Ascending aorta (tissue), 2 donors: ENCODE measurements around the gene CCL15. TPM values are rescaled to one million over a fixed set of nuclear protein-coding genes. Genes with fewer than 3 reads are reported as not detected.

Source experiments
- DNase-seq, 2 donors: peaks; one replicate each; pipeline ENCODE4 v3.0.0-alpha.2; 2019; ENCODE audit warnings: low spot score in 2 of 2
- H3K27ac ChIP-seq, 2 donors: fragments of 200-600 bp; sonication (generic); one replicate each; pipeline ENCODE4 v1.5.1; 2016 to 2017; ENCODE audit warnings: mild to moderate bottlenecking in 1 of 2
- H3K27me3 ChIP-seq: fragments of 200-600 bp; sonication (generic); one replicate; pipeline ENCODE4 v1.5.1; 2017
- H3K36me3 ChIP-seq, 2 donors: fragments of 200-600 bp; sonication (generic); one replicate each; pipeline ENCODE4 v1.5.1; 2016
- H3K4me1 ChIP-seq, 2 donors: fragments of 200-600 bp; sonication (generic); one replicate each; pipeline ENCODE4 v1.5.1; 2016 to 2017; ENCODE audit warnings: mild to moderate bottlenecking in 1 of 2
- H3K4me3 ChIP-seq, 2 donors: fragments of 200-600 bp; sonication (generic); one replicate each; pipeline ENCODE4 v1.5.1; 2016 to 2017; ENCODE audit warnings: mild to moderate bottlenecking in 1 of 2
- H3K9me3 ChIP-seq, 2 donors: fragments of 200-600 bp; sonication (generic); one replicate each; pipeline ENCODE4 v1.5.1; 2016
- CTCF ChIP-seq, 3 experiments: fragments of 200-600 bp in 2 of 3; fragments of 450-650 bp in 1 of 3; sonication (generic) in 2 of 3; IDR thresholded peaks; one replicate each; pipeline ENCODE4 v1.5.1; 2016 to 2019; ENCODE audit warnings: antibody characterized with exemption in 3 of 3, mild to moderate bottlenecking in 1 of 3, moderate library complexity in 1 of 3
- intact Hi-C: fragments of 100-400 bp; cut with DNase I; formaldehyde crosslinking; loops from one replicate; pipeline ENCODE4 v1.15.1; 2023
- total RNA-seq: library from RNA; depleted of rRNA; stranded (reverse); fragments of >200 nt; gene quantifications from one replicate; pipeline ENCODE4 v1.1.0, GENCODE V29; 2016

CCL15 gene
- total RNA-seq, 1 donor from 2014 or later: not detected

GRCh38 chr17:35965272-35965671 lies 36.1 kb downstream of the CCL15 start:
- H3K4me1 ChIP-seq: no peaks in the 10 kb centered on the region
- H3K27ac ChIP-seq: no peak overlapping the region
- TF ChIP-seq CTCF (IDR thresholded peaks at IDR 0.05): no peak
- DNase-seq: no peak
- H3K4me3 ChIP-seq: no peak overlapping the region
- H3K27me3 ChIP-seq: no peaks in the 10 kb centered on the region
- no peaks in the 10 kb centered on the region for H3K36me3 ChIP-seq
- H3K9me3 ChIP-seq: no peaks in the 10 kb centered on the region
- intact Hi-C loops: no loop called here

- no peaks in the 10 kb centered on the region for H3K4me1 ChIP-seq
- H3K27me3 ChIP-seq: no peaks in the 10 kb centered on the region
- no peak for DNase-seq
- intact Hi-C loops: no loop called here
- no peak for TF ChIP-seq CTCF (IDR thresholded peaks at IDR 0.05)
- no peak overlapping the region for H3K27ac ChIP-seq
- no peak overlapping the region for H3K4me3 ChIP-seq
- H3K9me3 ChIP-seq: no peaks in the 10 kb centered on the region
- H3K36me3 ChIP-seq: no peaks in the 10 kb centered on the region
Observed at GRCh38 chr17:35963663-35964062, 37.7 kb downstream of the CCL15 start.

- no peaks in the 10 kb centered on the region for H3K4me1 ChIP-seq
- H3K36me3 ChIP-seq: no peaks in the 10 kb centered on the region
- H3K9me3 ChIP-seq: no peaks in the 10 kb centered on the region
- H3K4me3 ChIP-seq: no peak overlapping the region
- intact Hi-C loops: no loop called here
- no peak for TF ChIP-seq CTCF (IDR thresholded peaks at IDR 0.05)
- DNase-seq: no peak
- no peak overlapping the region for H3K27ac ChIP-seq
- H3K27me3 ChIP-seq: no peaks in the 10 kb centered on the region
Observed at GRCh38 chr17:35953720-35954119, 47.6 kb downstream of the CCL15 start.

- Histone ChIP-seq H3K27ac (no peak overlapping the region), H3K4me1 (no peaks in the 10 kb centered on the region), H3K27me3 (no peaks in the 10 kb centered on the region), H3K4me3 (no peak overlapping the region), H3K36me3 (no peaks in the 10 kb centered on the region), H3K9me3 (no peaks in the 10 kb centered on the region)
- intact Hi-C loops: no loop called here
- DNase-seq: no peak
- TF ChIP-seq CTCF (IDR thresholded peaks at IDR 0.05): no peak
Observed at GRCh38 chr17:35949401-35949800, 52.0 kb downstream of the CCL15 start.

GRCh38 chr17:35948092-35948491 lies 53.3 kb downstream of the CCL15 start:
- Histone ChIP-seq H3K27ac (no peak overlapping the region), H3K36me3 (no peaks in the 10 kb centered on the region), H3K4me1 (no peaks in the 10 kb centered on the region), H3K9me3 (no peaks in the 10 kb centered on the region), H3K27me3 (no peaks in the 10 kb centered on the region), H3K4me3 (no peak overlapping the region)
- intact Hi-C loops: no loop called here
- no peak for DNase-seq
- TF ChIP-seq CTCF (IDR thresholded peaks at IDR 0.05): no peak

Other genes starting within 250 kb of the CCL15 start
- not detected for gene GAS2L2, start 248.3 kb downstream of the CCL15 start, total RNA-seq
- gene C17orf50, start 240.7 kb downstream of the CCL15 start, total RNA-seq: not detected
- 44.6 TPM for gene MMP28, start 205.9 kb downstream of the CCL15 start, total RNA-seq
- gene TAF15, start 192.1 kb downstream of the CCL15 start, total RNA-seq: 49.6 TPM
- not detected for gene HEATR9, start 132.7 kb downstream of the CCL15 start, total RNA-seq
- gene CCL5, start 121.2 kb downstream of the CCL15 start, total RNA-seq: 43.2 TPM
- gene RDM1, start 70.8 kb downstream of the CCL15 start, total RNA-seq: not detected
- gene LYZL6, start 57.8 kb downstream of the CCL15 start, total RNA-seq: not detected
- gene CCL16, start 20.1 kb downstream of the CCL15 start, total RNA-seq: not detected
- 168 TPM for gene CCL14, start 14.8 kb downstream of the CCL15 start, total RNA-seq
- gene CCL23, start 16.4 kb upstream of the CCL15 start, total RNA-seq: 29.7 TPM
- not detected for gene CCL18, start 62.7 kb upstream of the CCL15 start, total RNA-seq
- gene CCL3, start 88.6 kb upstream of the CCL15 start, total RNA-seq: not detected
- not detected for gene CCL4, start 102.3 kb upstream of the CCL15 start, total RNA-seq
- gene TBC1D3B, start 175.1 kb upstream of the CCL15 start, total RNA-seq: not detected
- gene CCL3L1, start 195.2 kb upstream of the CCL15 start, total RNA-seq: not detected
- not detected for gene CCL4L2, start 209.5 kb upstream of the CCL15 start, total RNA-seq